Upper lobe of right lung (tissue), 1 donor: ENCODE results near the gene RCOR2. TPM values are rescaled to one million over a fixed set of nuclear protein-coding genes. Genes with fewer than 3 reads are reported as not detected.
A peak's percentile ranks its signal among the peaks of the same experiment; 100 is the strongest.
"Not testable (repeated sequence)": the region's sequence is repeated elsewhere in the genome, so short reads cannot be mapped to it uniquely, and the experiment has no call there.

ENCODE experiments used
- ATAC-seq: fragments of 200-7000 bp; cut with Tn5 transposase; one replicate; pipeline ENCODE4 v1.9.1; 2020; ENCODE audit warnings: mild to moderate bottlenecking, moderate library complexity
- DNase-seq: peaks from one replicate; pipeline ENCODE4 v3.0.0-alpha.2; 2020
- H3K27ac ChIP-seq: fragments of 200-600 bp; one replicate; pipeline ENCODE4 v1.8.0; 2022
- H3K27me3 ChIP-seq: fragments of 200-600 bp; one replicate; pipeline ENCODE4 v1.8.0; 2022; ENCODE audit warnings: mild to moderate bottlenecking
- H3K36me3 ChIP-seq: fragments of 200-600 bp; one replicate; pipeline ENCODE4 v1.8.0; 2022
- H3K4me1 ChIP-seq: fragments of 200-600 bp; one replicate; pipeline ENCODE4 v1.8.0; 2022
- H3K4me3 ChIP-seq: fragments of 200-600 bp; one replicate; pipeline ENCODE4 v1.8.0; 2022; ENCODE audit warnings: mild to moderate bottlenecking
- H3K9me3 ChIP-seq: fragments of 200-600 bp; one replicate; pipeline ENCODE4 v1.8.0; 2022
- intact Hi-C: fragments of 100-400 bp; cut with DNase I; formaldehyde crosslinking; loops from one replicate; pipeline ENCODE4 v1.11.0; 2022
- total RNA-seq: library from RNA; stranded (reverse); fragmentation: NEBNext Ultra II Directional; extraction: Animal tissue kit (Norgen Biotek cat#: 25700); gene quantifications from one replicate; pipeline ENCODE4 v1.2.1, GENCODE V29; 2021
- TF ChIP-seq, protein P1 (sequence below): fragments of 200-600 bp; IDR thresholded peaks from one replicate; pipeline ENCODE4 v1.8.0; 2022; ENCODE audit warnings: antibody characterized with exemption
- donor health status: DM: no; HTN: yes; CAD: no; lungs with severe emphysema.

RCOR2 gene
- total RNA-seq, 1 donor from 2014 or later: 0.69 TPM

DNA sequence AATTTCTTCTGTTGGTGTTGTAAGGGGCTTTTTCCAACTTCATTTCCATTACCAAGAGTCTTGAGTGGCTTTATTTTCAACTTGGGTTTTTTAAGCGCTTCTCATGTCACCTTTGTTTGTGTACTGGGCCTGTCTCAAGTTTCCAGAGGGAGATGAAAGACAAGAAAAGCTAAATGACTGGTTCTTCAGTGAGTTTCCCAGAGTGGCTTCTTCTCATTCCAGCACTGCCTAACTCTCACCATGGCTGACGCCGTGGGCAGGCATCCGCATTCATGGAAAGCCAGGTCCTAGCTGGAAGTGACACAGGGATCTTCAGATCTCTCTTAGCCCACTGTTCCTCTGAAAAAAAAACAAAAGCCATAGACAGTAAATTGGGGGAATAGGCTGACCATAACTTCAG, 49.5 kb downstream of the RCOR2 start:
- no peaks in the 10 kb centered on the region for H3K27me3 ChIP-seq
- ATAC-seq: no peak
- DNase-seq: no peak
- peaks cover 2% of the 10 kb centered on the region for H3K36me3 ChIP-seq
- no peaks in the 10 kb centered on the region for H3K9me3 ChIP-seq
- TF ChIP-seq, protein P1, sequence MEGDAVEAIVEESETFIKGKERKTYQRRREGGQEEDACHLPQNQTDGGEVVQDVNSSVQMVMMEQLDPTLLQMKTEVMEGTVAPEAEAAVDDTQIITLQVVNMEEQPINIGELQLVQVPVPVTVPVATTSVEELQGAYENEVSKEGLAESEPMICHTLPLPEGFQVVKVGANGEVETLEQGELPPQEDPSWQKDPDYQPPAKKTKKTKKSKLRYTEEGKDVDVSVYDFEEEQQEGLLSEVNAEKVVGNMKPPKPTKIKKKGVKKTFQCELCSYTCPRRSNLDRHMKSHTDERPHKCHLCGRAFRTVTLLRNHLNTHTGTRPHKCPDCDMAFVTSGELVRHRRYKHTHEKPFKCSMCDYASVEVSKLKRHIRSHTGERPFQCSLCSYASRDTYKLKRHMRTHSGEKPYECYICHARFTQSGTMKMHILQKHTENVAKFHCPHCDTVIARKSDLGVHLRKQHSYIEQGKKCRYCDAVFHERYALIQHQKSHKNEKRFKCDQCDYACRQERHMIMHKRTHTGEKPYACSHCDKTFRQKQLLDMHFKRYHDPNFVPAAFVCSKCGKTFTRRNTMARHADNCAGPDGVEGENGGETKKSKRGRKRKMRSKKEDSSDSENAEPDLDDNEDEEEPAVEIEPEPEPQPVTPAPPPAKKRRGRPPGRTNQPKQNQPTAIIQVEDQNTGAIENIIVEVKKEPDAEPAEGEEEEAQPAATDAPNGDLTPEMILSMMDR: no peak
- no peak overlapping the region for H3K4me3 ChIP-seq
- H3K27ac ChIP-seq: no peak overlapping the region
- H3K4me1 ChIP-seq: peaks cover 70% of the 10 kb centered on the region
- intact Hi-C loops: no loop called here

DNA sequence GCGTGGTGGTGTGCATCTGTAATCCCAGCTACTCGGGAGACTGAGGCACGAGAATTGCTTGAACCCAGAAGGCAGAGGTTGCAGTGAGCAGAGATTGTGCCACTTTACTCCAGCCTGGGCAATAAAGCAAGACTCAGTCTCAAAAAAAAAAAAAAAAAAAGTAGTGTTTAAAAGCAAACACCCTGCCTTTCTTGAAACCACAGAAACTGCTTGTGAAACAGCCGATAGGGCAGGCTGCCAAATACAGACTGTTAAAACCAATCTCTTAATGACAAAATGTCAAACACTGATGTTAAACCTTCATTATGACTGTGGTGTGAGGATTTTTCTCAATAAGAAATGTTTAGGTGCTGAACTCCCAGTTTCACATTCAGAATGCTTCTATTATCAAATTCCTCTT, 50.8 kb downstream of the RCOR2 start:
- H3K27ac ChIP-seq: no peak overlapping the region
- peak overlapping the region; percentile 2 for H3K4me3 ChIP-seq
- H3K27me3 ChIP-seq: no peaks in the 10 kb centered on the region
- intact Hi-C loops: no loop called here
- peak; percentile 30 for ATAC-seq
- H3K4me1 ChIP-seq: peaks cover 63% of the 10 kb centered on the region
- no peaks in the 10 kb centered on the region for H3K9me3 ChIP-seq
- peak; percentile 71 for DNase-seq
- peaks cover 9% of the 10 kb centered on the region for H3K36me3 ChIP-seq
- TF ChIP-seq, protein P1: no peak

DNA sequence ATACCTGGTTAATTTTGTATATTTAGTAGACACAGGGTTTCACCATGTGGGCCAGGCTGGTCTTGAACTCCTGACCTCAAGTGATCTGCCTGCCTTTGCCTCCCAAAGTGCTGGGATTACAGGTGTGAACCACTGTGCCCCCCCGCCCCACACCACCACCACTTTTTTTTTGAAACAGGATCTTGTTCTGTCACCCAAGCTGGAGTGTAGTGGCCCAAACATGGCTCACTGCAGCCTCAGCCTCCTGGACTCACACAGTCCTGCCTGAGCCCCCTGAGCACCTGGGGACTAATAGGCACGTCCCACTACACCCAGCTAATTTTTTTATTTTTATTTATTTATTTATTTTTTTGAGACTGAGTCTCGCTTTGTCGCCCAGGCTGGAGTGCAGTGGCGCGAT, 53.3 kb downstream of the RCOR2 start:
- intact Hi-C loops, DNase-seq, H3K36me3 ChIP-seq, H3K4me3 ChIP-seq, ATAC-seq, H3K27me3 ChIP-seq, H3K9me3 ChIP-seq, H3K27ac ChIP-seq: not testable (repeated sequence)
- peaks cover 46% of the 10 kb centered on the region for H3K4me1 ChIP-seq

DNA sequence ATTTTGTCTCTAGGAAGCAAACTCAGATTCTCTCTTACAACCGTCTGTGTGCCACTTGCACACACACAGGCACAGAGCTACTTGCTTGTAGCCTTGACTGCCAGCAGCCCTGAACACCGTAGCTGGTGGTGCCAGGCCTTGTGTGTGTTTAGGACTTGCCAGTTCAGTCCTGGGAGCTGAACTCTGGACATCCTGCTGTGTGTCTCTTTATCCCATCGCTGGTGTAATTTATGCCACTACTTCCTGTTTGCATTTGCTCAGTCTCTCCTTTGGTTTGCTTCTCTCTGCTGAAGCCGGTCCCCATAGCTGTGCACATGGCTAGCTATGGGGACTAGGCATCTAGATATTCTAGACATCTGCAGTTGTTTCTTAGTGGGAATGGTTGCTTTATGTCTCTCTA, 54.0 kb downstream of the RCOR2 start:
- ATAC-seq (peak; percentile 69), DNase-seq (no peak)
- H3K27ac ChIP-seq: peak overlapping the region; percentile 38

More for the DNA sequence above, 54.0 kb downstream of the RCOR2 start:
- no peaks in the 10 kb centered on the region for H3K9me3 ChIP-seq
- intact Hi-C loops: no loop called here
- peaks cover 9% of the 10 kb centered on the region for H3K36me3 ChIP-seq
- peaks cover 46% of the 10 kb centered on the region for H3K4me1 ChIP-seq
- no peak overlapping the region for H3K4me3 ChIP-seq
- TF ChIP-seq, protein P1: no peak
- no peaks in the 10 kb centered on the region for H3K27me3 ChIP-seq

Other genes starting within 250 kb of the RCOR2 start
- 78.6 TPM for gene ATL3, start 245.8 kb downstream of the RCOR2 start, total RNA-seq
- gene RTN3, start 235.7 kb downstream of the RCOR2 start, total RNA-seq: 116 TPM
- 9.5 TPM for gene ZFTA, start 148.4 kb downstream of the RCOR2 start, total RNA-seq
- gene SPINDOC, start 103.7 kb downstream of the RCOR2 start, total RNA-seq: 20.3 TPM
- 40.7 TPM for gene MARK2, start 78.1 kb downstream of the RCOR2 start, total RNA-seq
- 15.7 TPM for gene NAA40, start 21.8 kb upstream of the RCOR2 start, total RNA-seq
- gene COX8A, start 57.5 kb upstream of the RCOR2 start, total RNA-seq: 199 TPM
- 60.6 TPM for gene OTUB1, start 69.3 kb upstream of the RCOR2 start, total RNA-seq
- gene FLRT1, start 118.8 kb upstream of the RCOR2 start, total RNA-seq: not detected
- 15.8 TPM for gene MACROD1, start 248.9 kb upstream of the RCOR2 start, total RNA-seq